PC-3 (cell line): ENCODE measurements around the gene PHLDB1.

ENCODE experiments used
- CTCF ChIP-seq: fragments of 300-600 bp; sonication (generic); conservative IDR thresholded peaks from 2 replicates; pipeline ENCODE4 v1.5.1; 2017; ENCODE audit warnings: antibody characterized with exemption, low read depth, mild to moderate bottlenecking, low read length
- EZH2 ChIP-seq: fragments of 300-600 bp; sonication (generic); IDR thresholded peaks from one replicate; pipeline ENCODE4 v1.6.1; 2017; ENCODE audit warnings: antibody characterized with exemption, mild to moderate bottlenecking, low read length; ENCODE audit not compliant: unreplicated experiment

GRCh38 chr11:118659953-118660680, 52.7 kb downstream of the PHLDB1 start:
- TF ChIP-seq CTCF (no peak), EZH2 (no peak)
